ENCODE results near the gene FOXP1. TPM values are rescaled to one million over a fixed set of nuclear protein-coding genes. Genes with fewer than 3 reads are reported as not detected.

Gene FOXP1
- total RNA-seq, 1 donor from 2014 or later: 33.2 TPM

GRCh38 chr3:71415681-71416122 is 167.8 kb downstream of the FOXP1 start:
- DNase-seq (ENCODE audit: low read depth): no peak
- TF ChIP-seq CTCF (IDR thresholded peaks at IDR 0.05; ENCODE audit: insufficient read depth, low read length, severe bottlenecking): no peak
- H3K27me3 ChIP-seq (ENCODE audit: control insufficient read depth, insufficient read depth, low read length): no peaks in the 10 kb centered on the region
- H3K36me3 ChIP-seq (ENCODE audit: control insufficient read depth, insufficient read depth, low read length): no peaks in the 10 kb centered on the region
- no peak overlapping the region for H3K4me3 ChIP-seq (ENCODE audit: low read depth, low read length)
- no peak for FAIRE-seq

GRCh38 chr3:71414189-71414927 is 169.2 kb downstream of the FOXP1 start:
- TF ChIP-seq CTCF (IDR thresholded peaks at IDR 0.05; ENCODE audit: insufficient read depth, low read length, severe bottlenecking): no peak
- no peaks in the 10 kb centered on the region for H3K36me3 ChIP-seq (ENCODE audit: control insufficient read depth, insufficient read depth, low read length)
- H3K27me3 ChIP-seq (ENCODE audit: control insufficient read depth, insufficient read depth, low read length): no peaks in the 10 kb centered on the region
- H3K4me3 ChIP-seq (ENCODE audit: low read depth, low read length): no peak overlapping the region
- FAIRE-seq (no peak), DNase-seq (ENCODE audit: low read depth) (peak; percentile 51)

- DNase-seq (ENCODE audit: low read depth) (peak; percentile 48), FAIRE-seq (no peak)
- Histone ChIP-seq H3K36me3 (ENCODE audit: control insufficient read depth, insufficient read depth, low read length) (no peaks in the 10 kb centered on the region), H3K27me3 (ENCODE audit: control insufficient read depth, insufficient read depth, low read length) (no peaks in the 10 kb centered on the region), H3K4me3 (ENCODE audit: low read depth, low read length) (no peak overlapping the region)
- no peak for TF ChIP-seq CTCF (IDR thresholded peaks at IDR 0.05; ENCODE audit: insufficient read depth, low read length, severe bottlenecking)
Measured at GRCh38 chr3:71413572-71413971, 170.0 kb downstream of the FOXP1 start.

GRCh38 chr3:71409352-71409751 is 174.2 kb downstream of the FOXP1 start:
- no peak overlapping the region for H3K4me3 ChIP-seq (ENCODE audit: low read depth, low read length)
- H3K36me3 ChIP-seq (ENCODE audit: control insufficient read depth, insufficient read depth, low read length): no peaks in the 10 kb centered on the region
- DNase-seq (ENCODE audit: low read depth): no peak
- FAIRE-seq: no peak
- H3K27me3 ChIP-seq (ENCODE audit: control insufficient read depth, insufficient read depth, low read length): no peaks in the 10 kb centered on the region
- no peak for TF ChIP-seq CTCF (IDR thresholded peaks at IDR 0.05; ENCODE audit: insufficient read depth, low read length, severe bottlenecking)

- FAIRE-seq (no peak), DNase-seq (ENCODE audit: low read depth) (no peak)
- no peaks in the 10 kb centered on the region for H3K27me3 ChIP-seq (ENCODE audit: control insufficient read depth, insufficient read depth, low read length)
- TF ChIP-seq CTCF (IDR thresholded peaks at IDR 0.05; ENCODE audit: insufficient read depth, low read length, severe bottlenecking): no peak
- H3K36me3 ChIP-seq (ENCODE audit: control insufficient read depth, insufficient read depth, low read length): no peaks in the 10 kb centered on the region
- H3K4me3 ChIP-seq (ENCODE audit: low read depth, low read length): no peak overlapping the region
Measured at GRCh38 chr3:71408903-71409302, 174.6 kb downstream of the FOXP1 start.

GRCh38 chr3:71407823-71408222 is 175.7 kb downstream of the FOXP1 start:
- Histone ChIP-seq H3K4me3 (ENCODE audit: low read depth, low read length) (no peak overlapping the region), H3K27me3 (ENCODE audit: control insufficient read depth, insufficient read depth, low read length) (no peaks in the 10 kb centered on the region), H3K36me3 (ENCODE audit: control insufficient read depth, insufficient read depth, low read length) (no peaks in the 10 kb centered on the region)
- FAIRE-seq (no peak), DNase-seq (ENCODE audit: low read depth) (no peak)
- TF ChIP-seq CTCF (IDR thresholded peaks at IDR 0.05; ENCODE audit: insufficient read depth, low read length, severe bottlenecking): no peak

Data from bronchial epithelial cell (primary cell).